Measurements from ENCODE around the gene ERBB4.

GRCh38 chr2:211901226-211901846, 637.3 kb downstream of the ERBB4 start:
- TF ChIP-seq POLR2A (IDR thresholded peaks at IDR 0.05) (no peak), CTCF (IDR thresholded peaks at IDR 0.05) (no peak), POLR2AphosphoS5 (IDR thresholded peaks at IDR 0.05) (no peak)

Data from breast epithelium (tissue), 3 donors.